Testis (tissue), 2 donors: Measurements from ENCODE around the gene TBC1D19.
"Not testable (repeated sequence)": the region's sequence is repeated elsewhere in the genome, so short reads cannot be mapped to it uniquely, and the experiment has no call there.

ENCODE experiments used
- POLR2A ChIP-seq: fragments of 450-650 bp; IDR thresholded peaks from one replicate; pipeline ENCODE4 v1.6.1; 2017; ENCODE audit warnings: antibody characterized with exemption, mild to moderate bottlenecking, moderate library complexity
- TF ChIP-seq, protein P1 (sequence below), 3 experiments: fragments of 450-650 bp in 2 of 3; fragments of 200-600 bp in 1 of 3; sonication (generic) in 1 of 3; IDR thresholded peaks; one replicate each; pipeline ENCODE4 v1.5.1; 2016 to 2019; ENCODE audit warnings: antibody characterized with exemption in 3 of 3, mild to moderate bottlenecking in 2 of 3, moderate library complexity in 1 of 3

DNA sequence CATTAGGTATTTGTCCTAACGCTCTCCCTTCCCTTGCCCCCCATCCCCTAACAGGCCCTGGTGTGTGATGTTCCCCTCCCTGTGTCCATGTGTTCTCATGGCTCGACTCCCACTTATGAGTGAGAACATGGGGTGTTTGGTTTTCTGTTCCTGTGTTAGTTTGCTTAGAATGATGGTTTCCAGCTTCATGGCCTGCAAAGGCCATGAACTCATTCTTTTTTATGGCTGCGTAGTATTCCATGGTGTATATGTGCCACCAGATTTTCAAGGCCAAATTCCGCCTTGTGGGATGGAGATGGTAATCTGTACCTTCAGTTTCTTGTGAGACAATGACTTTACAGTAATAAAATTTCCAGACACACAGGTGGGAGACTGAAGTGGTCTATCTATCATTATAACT is 2.5 kb upstream of the TBC1D19 start:
- TF ChIP-seq, protein P1, sequence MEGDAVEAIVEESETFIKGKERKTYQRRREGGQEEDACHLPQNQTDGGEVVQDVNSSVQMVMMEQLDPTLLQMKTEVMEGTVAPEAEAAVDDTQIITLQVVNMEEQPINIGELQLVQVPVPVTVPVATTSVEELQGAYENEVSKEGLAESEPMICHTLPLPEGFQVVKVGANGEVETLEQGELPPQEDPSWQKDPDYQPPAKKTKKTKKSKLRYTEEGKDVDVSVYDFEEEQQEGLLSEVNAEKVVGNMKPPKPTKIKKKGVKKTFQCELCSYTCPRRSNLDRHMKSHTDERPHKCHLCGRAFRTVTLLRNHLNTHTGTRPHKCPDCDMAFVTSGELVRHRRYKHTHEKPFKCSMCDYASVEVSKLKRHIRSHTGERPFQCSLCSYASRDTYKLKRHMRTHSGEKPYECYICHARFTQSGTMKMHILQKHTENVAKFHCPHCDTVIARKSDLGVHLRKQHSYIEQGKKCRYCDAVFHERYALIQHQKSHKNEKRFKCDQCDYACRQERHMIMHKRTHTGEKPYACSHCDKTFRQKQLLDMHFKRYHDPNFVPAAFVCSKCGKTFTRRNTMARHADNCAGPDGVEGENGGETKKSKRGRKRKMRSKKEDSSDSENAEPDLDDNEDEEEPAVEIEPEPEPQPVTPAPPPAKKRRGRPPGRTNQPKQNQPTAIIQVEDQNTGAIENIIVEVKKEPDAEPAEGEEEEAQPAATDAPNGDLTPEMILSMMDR (IDR thresholded peaks at IDR 0.05) = not testable (repeated sequence)
- not testable (repeated sequence) for TF ChIP-seq POLR2A
